Tibial artery (tissue), 4 donors: Measurements from ENCODE around the gene BHLHE41.

Source experiments
- DNase-seq, 2 donors: peaks; one replicate each; pipeline ENCODE4 v3.0.0-alpha.2; 2019
- H3K27ac ChIP-seq, 2 donors: fragments of 200-600 bp; sonication (generic) in 1 of 2; 1 replicate in 1 of 2; 2 replicates in 1 of 2; pipeline ENCODE4 v1.5.1; 2018 to 2019; ENCODE audit warnings: mild to moderate bottlenecking in 1 of 2
- H3K27me3 ChIP-seq, 2 donors: fragments of 200-600 bp; sonication (generic) in 1 of 2; one replicate each; pipeline versions ENCODE4 v1.5.1 to v1.6.0; 2016 to 2019
- H3K36me3 ChIP-seq, 3 donors: fragments of 200-600 bp; sonication (generic) in 2 of 3; one replicate each; pipeline ENCODE4 v1.5.1; 2016 to 2019; ENCODE audit warnings: mild to moderate bottlenecking in 2 of 3
- H3K4me1 ChIP-seq, 4 donors: fragments of 200-600 bp; sonication (generic) in 2 of 4; 1 replicate in 3 of 4; 2 replicates in 1 of 4; pipeline ENCODE4 v1.5.1; 2016 to 2019
- H3K4me3 ChIP-seq, 2 donors: fragments of 200-600 bp; sonication (generic) in 1 of 2; 1 replicate in 1 of 2; 2 replicates in 1 of 2; pipeline ENCODE4 v1.5.1; 2018 to 2019; ENCODE audit warnings: mild to moderate bottlenecking in 2 of 2
- H3K9me3 ChIP-seq, 3 donors: fragments of 200-600 bp; sonication (generic) in 1 of 3; one replicate each; pipeline ENCODE4 v1.5.1; 2016 to 2019
- CTCF ChIP-seq, 2 experiments: fragments of 200-600 bp in 1 of 2; fragments of 450-650 bp in 1 of 2; IDR thresholded peaks; one replicate each; pipeline ENCODE4 v1.5.1; 2017 to 2019; ENCODE audit warnings: antibody characterized with exemption in 2 of 2, mild to moderate bottlenecking in 1 of 2, moderate library complexity in 1 of 2
- intact Hi-C: fragments of 100-400 bp; cut with DNase I; formaldehyde crosslinking; loops from one replicate; pipeline ENCODE4 v1.15.0; 2023; ENCODE audit warnings: low total_unique reads

The BHLHE41 gene

GRCh38 chr12:26162905-26163304 lies 38.1 kb upstream of the BHLHE41 start:
- no peak for DNase-seq
- no peak overlapping the region for H3K4me3 ChIP-seq
- TF ChIP-seq CTCF (IDR thresholded peaks at IDR 0.05), result no peak
- no peak overlapping the region for H3K27ac ChIP-seq
- H3K4me1 ChIP-seq, result no peaks in the 10 kb centered on the region
- H3K36me3 ChIP-seq, result no peaks in the 10 kb centered on the region
- H3K9me3 ChIP-seq, result no peaks in the 10 kb centered on the region
- H3K27me3 ChIP-seq, result no peaks in the 10 kb centered on the region
- intact Hi-C loops, result no loop called here

- Histone ChIP-seq H3K9me3 (no peaks in the 10 kb centered on the region), H3K4me1 (no peaks in the 10 kb centered on the region), H3K36me3 (no peaks in the 10 kb centered on the region), H3K27ac (no peak overlapping the region), H3K27me3 (no peaks in the 10 kb centered on the region), H3K4me3 (no peak overlapping the region)
- DNase-seq, result no peak
- intact Hi-C loops, result no loop called here
- no peak for TF ChIP-seq CTCF (IDR thresholded peaks at IDR 0.05)
These were observed 37.3 kb upstream of the BHLHE41 start for GRCh38 chr12:26162174-26162573.

- TF ChIP-seq CTCF (IDR thresholded peaks at IDR 0.05), result no peak
- Histone ChIP-seq H3K36me3 (no peaks in the 10 kb centered on the region), H3K27me3 (no peaks in the 10 kb centered on the region), H3K27ac (no peak overlapping the region), H3K9me3 (no peaks in the 10 kb centered on the region), H3K4me1 (peaks cover 0 to 12% (median 9%) of the 10 kb centered on the region in 4 donors), H3K4me3 (no peak overlapping the region)
- no peak for DNase-seq
- intact Hi-C loops, result no loop called here
These were observed 33.4 kb upstream of the BHLHE41 start for GRCh38 chr12:26158078-26158764.

GRCh38 chr12:26157001-26157400 lies 32.2 kb upstream of the BHLHE41 start:
- Histone ChIP-seq H3K36me3 (no peaks in the 10 kb centered on the region), H3K9me3 (no peaks in the 10 kb centered on the region), H3K4me1 (peaks cover 0 to 20% (median 13%) of the 10 kb centered on the region in 4 donors), H3K4me3 (no peak overlapping the region), H3K27me3 (no peaks in the 10 kb centered on the region), H3K27ac (no peak overlapping the region)
- no peak for TF ChIP-seq CTCF (IDR thresholded peaks at IDR 0.05)
- no peak for DNase-seq
- intact Hi-C loops, result no loop called here

- H3K27ac ChIP-seq, result no peak overlapping the region
- H3K4me1 ChIP-seq, result peaks cover 0 to 22% (median 17%) of the 10 kb centered on the region in 4 donors
- H3K36me3 ChIP-seq, result no peaks in the 10 kb centered on the region
- TF ChIP-seq CTCF (IDR thresholded peaks at IDR 0.05), result no peak
- DNase-seq, result no peak
- no peaks in the 10 kb centered on the region for H3K9me3 ChIP-seq
- H3K27me3 ChIP-seq, result no peaks in the 10 kb centered on the region
- intact Hi-C loops, result no loop called here
- no peak overlapping the region for H3K4me3 ChIP-seq
These were observed 31.5 kb upstream of the BHLHE41 start for GRCh38 chr12:26156201-26156871.
